HG03103 (cell line): ENCODE results near the gene WDFY2.
"Not testable (repeated sequence)": the region's sequence is repeated elsewhere in the genome, so short reads cannot be mapped to it uniquely, and the experiment has no call there.

Experiments
- ATAC-seq: cut with Tn5 transposase; IDR thresholded peaks from one replicate; pipeline ENCODE4 v1.9.1; 2021; ENCODE audit warnings: low read depth; ENCODE audit not compliant: unreplicated experiment

The WDFY2 gene

DNA sequence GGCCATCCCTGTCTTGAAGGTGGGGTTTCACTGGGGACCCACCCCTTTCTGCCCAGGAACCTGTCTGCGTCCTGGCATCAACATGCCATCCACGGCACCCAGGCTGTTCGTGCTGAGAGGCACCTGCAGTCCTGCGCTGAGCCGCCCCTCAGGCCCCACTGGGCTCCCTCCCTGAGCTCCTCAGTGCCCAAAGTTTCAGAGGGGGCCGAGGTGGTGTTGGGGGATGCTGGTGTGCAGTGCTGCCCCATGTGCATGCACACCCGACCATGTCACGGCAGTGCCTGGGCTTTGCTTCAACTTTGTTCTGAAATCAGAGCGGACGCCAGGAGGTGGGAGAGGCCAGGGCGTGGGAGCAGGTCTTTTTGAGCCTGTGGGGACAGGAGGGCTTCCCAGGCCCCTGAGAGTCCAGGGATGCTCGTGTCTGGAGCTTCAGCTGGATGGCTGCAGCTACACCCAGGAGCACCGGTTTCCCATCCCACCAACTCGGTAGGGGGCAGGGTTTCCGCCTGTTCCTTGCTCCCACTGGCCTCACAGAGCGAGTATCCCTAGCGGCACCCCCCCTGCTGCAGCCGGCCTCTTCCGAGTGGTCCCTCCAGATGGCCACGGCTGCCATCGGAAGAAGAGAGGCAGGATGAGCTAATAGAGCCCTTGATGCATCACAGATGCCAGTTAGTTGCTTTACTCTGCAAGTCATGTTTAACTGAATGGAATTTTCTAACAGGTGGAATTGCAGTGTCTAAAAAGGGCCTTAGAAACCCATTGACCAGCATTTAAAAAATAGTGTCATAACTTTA, 44.0 kb downstream of the WDFY2 start:
- no peak for ATAC-seq

DNA sequence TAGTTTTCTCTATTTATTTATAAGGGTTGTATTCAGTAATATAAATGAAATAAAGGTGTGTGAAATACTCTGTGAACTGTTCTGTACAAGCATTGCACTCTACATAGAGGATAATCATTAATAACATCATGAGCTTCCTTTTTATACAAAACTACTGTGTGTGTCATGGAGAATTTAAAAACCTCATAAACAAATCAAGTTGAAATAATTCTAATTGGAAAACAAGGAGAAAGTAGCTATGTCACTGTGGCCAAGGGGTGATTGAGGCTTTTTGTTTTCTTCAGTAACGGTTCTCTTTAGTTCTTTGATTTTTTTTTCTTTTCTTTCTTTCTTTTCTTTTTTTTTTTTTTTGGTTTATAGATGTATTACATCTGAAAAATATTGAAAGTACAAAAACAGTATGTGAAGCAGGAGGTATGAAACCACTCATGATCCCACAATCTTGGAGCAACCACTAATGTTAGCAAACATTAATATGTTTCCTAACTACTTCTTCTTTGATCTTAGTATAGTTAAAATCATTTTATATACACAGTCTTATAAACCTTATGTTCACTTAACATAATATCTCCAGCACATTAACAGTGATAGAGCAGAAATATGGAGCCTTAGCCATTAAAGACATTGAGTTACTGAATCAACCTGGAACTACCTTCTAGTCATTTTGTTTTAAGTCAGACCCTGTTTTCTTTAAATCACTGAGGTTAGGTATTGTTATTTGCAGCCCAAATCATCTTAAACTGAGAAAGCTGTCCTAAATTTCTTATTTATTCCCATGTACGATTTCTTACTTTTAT, 45.4 kb downstream of the WDFY2 start:
- no peak for ATAC-seq

DNA sequence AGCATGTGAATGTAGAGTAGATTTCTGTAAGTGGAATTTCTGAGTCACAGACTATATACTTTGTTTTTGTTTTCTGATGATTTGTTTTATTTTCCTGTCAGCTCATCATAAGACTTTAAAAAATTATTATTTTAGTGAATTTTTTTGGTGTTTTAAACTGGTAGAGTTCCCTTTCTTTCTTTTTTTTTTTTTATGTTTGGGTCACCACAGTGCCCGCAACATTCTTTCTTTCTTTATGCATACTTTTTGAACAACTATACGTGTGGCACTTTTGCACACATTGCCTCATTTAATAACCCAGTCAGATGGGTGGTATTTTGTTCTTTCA, 46.0 kb downstream of the WDFY2 start:
- ATAC-seq = no peak

GRCh38 chr13:51632591-51633362, 48.5 kb downstream of the WDFY2 start:
- no peak for ATAC-seq

DNA sequence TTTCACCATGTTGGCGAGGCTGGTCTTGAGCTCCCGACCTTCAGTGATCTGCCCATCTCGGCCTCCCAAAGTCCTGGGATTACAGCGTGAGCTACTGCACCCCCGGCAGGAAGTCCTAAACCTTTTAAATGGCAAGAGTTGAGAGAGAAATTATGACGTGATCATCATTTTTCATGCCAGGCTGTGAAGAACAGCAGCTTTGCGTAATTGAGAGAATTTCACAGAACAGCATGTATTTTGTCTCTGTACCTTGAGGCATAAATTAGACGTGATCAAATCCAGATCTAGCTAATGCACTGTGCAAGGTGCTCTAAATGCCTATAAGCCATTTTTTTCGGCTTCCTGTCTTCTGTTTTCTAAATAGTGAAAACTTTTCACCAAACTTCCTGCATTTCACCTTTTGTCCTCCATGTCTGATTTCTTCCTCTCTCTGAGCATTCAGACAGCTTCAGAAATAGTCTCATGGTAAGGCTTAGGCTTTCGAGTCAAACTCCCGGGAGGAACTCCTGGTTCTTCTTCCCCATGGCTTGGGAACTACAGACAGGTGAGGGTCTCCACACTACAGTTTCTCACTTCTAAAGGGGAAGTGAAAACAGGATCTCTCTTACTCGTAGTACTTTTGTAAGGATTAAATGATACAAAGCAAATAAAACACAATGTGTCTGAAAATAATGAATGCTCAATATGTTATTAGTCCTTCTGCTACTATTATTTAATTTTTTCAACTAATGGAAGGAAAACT, 51.0 kb downstream of the WDFY2 start:
- no peak for ATAC-seq

- ATAC-seq = no peak
Measured at GRCh38 chr13:51636349-51636890, 52.2 kb downstream of the WDFY2 start.

- ATAC-seq = no peak
Measured at GRCh38 chr13:51637852-51638215, 53.6 kb downstream of the WDFY2 start.

DNA sequence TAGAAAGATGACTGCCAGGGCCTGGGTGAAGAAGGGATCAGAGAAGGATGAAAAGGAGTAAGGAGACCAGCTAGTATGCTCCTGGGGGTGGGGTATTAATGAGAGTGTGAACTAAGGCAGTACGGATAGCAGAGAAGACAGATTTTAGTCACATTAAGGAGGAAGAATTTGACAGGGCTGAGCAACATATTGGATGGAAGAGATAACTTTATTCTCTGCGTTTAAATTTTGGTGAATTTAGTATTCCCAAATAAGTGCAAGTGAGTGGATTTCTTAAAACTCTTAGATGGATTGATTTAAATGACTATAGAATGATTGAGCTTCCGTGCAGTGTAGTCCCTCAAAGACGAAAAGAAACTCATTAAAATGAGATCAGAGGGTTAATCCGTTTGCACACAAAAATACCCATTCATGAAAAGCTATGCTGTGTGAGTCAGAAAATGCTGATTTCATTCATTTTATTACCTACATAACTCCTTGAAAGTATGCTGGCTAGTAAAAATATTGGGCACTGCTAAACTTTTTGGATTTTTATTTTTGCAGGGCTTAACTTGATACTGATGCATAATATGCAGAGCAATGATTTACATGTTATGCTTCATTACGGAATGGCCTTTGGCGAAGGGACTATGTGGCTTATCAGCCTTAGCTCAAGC, 54.1 kb downstream of the WDFY2 start:
- no peak for ATAC-seq

GRCh38 chr13:51639171-51639570, 54.9 kb downstream of the WDFY2 start:
- ATAC-seq = no peak

- ATAC-seq = not testable (repeated sequence)
Measured at GRCh38 chr13:51640696-51641095, 56.4 kb downstream of the WDFY2 start.

- no peak for ATAC-seq
Measured at GRCh38 chr13:51643105-51643881, 59.0 kb downstream of the WDFY2 start.

- no peak for ATAC-seq
Measured at GRCh38 chr13:51643882-51644281, 59.6 kb downstream of the WDFY2 start.

- no peak for ATAC-seq
Measured at GRCh38 chr13:51644654-51645053, 60.4 kb downstream of the WDFY2 start.

GRCh38 chr13:51645154-51645650, 60.9 kb downstream of the WDFY2 start:
- ATAC-seq = no peak

DNA sequence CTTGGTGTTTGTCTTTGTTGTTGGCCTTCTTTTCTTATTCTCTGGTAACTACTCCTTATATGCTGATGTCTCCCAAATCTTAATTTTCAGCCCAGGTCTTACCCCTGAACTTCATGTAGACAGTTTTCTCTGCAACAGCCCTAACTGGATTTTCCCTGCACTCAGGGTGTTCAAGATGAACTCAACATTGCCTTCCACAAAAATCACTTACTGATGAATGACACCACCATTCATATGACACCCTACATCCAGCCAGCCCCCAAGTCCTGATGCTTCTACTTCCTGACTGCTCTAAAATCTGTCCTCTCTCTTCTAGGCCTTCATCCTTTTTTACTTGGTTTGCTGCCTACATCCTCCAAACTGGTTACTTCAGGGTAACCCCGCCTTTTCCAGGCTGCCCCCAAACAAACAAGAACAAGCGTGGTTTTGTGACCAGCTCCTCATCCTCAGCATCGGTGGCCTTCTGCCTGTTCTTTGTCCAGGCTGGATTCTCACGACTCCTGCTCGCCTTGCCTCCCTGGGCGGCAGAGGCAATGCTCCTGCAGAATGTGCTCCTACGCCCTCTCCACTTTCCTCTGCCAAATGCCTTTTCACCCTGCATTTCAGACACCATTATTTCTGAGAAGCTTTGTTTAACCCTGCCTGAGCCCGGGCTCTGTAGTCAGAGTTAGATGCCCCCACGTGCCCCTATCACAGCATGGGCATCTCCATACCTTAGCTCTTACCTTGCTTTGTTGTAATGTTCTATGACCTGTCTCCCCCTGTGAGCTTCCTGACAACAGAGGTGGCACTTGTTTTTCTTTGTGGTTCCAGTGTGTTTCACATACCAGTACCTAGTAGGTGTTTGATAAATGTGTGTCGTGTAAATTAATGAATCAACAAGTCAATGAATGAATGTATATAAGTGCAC, 61.8 kb downstream of the WDFY2 start:
- no peak for ATAC-seq

DNA sequence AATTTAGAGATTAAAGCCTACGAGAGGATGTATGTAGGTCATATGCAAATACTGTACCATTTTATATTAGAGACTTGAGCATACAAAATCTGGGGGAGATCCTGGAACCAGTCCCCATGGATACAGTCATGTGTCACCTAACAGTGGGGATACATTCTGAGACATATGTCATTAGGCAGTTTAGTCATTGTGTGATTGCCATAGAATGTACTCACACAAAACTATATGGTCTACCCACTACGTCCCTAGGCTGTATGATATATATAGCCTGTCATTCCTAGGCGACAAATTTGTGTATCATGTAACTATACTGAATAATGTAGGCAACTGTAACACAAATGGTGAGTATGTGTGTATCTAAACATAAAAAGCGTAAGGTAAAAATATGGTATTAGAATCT, 62.8 kb downstream of the WDFY2 start:
- no peak for ATAC-seq

- ATAC-seq = not testable (repeated sequence)
Measured at GRCh38 chr13:51652193-51652592, 67.9 kb downstream of the WDFY2 start.
